Astrocyte of the hippocampus (primary cell): ENCODE data around the gene SH3PXD2B.
A peak's percentile ranks its signal among the peaks of the same experiment; 100 is the strongest.
"Not testable (repeated sequence)": the region's sequence is repeated elsewhere in the genome, so short reads cannot be mapped to it uniquely, and the experiment has no call there.

Experiments
- DNase-seq: peaks from one replicate; pipeline ENCODE4 v3.0.0; 2011; ENCODE audit warnings: low read depth, low spot score

Gene SH3PXD2B

GRCh38 chr5:172302047-172302710 is 152.1 kb downstream of the SH3PXD2B start:
- DNase-seq = no peak

DNA sequence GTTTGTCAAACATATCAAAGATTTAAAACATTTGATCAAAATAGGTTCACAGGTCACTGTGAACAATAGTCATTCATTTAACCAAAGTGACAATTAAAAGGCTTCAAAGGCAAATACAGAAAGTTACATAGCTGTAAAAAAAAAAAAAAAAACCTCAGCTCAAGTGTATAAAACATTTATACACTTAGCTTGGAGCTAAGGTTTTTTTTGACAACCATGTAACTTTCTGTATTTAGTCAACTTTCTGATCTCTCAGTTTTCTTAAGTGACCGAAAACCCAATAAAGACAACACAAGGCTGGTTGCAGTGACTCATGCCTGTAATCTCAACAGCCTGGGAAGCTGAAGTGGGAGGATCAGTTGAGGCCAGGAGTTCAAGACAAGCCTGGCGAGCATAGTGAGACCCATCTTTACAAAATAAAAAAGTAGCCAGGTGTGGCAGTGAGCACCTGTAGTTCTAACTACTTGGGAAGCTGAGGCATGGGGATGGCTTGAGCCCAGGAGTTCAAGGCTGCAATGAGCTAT is 154.3 kb downstream of the SH3PXD2B start:
- peak; percentile 45 for DNase-seq

GRCh38 chr5:172294831-172295230 is 159.5 kb downstream of the SH3PXD2B start:
- DNase-seq = no peak

GRCh38 chr5:172293745-172294342 is 160.5 kb downstream of the SH3PXD2B start:
- DNase-seq = no peak

DNA sequence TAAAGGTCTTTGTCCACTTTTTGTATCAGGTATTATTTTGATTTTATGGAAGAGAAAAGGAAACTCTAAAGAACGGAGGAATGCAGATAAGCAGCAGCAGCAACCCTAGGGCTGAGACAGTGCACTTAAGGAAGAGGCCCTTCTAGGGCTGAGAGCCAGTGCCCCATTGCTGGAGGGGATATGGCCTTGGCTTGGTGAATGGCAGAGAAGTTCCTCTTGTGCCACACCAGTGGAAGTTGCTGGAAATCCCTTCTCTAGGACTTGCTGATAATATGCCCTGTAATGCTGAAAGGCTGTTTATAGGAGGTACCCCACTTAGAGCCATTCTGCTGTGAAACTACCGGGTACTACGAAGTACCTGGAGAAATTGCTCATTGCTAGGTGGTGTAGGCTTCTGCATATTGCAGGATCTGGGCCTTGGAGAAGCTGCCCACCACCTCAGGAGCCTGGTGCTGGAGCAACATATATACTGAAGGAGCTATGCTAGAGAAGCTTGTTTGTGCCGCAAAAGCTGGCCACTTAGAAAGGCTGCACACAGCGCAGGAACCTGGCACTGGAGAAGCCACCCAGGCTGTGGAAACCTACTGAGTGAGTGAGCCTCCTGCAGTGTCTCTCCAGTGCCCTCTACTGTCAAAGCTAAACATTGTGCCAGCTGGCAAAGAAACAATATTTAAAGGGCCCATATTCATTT is 161.1 kb downstream of the SH3PXD2B start:
- DNase-seq = peak; percentile 79

- not testable (repeated sequence) for DNase-seq
Measured at GRCh38 chr5:172291837-172292236, 162.5 kb downstream of the SH3PXD2B start.

GRCh38 chr5:172288465-172288864 is 165.9 kb downstream of the SH3PXD2B start:
- no peak for DNase-seq

DNA sequence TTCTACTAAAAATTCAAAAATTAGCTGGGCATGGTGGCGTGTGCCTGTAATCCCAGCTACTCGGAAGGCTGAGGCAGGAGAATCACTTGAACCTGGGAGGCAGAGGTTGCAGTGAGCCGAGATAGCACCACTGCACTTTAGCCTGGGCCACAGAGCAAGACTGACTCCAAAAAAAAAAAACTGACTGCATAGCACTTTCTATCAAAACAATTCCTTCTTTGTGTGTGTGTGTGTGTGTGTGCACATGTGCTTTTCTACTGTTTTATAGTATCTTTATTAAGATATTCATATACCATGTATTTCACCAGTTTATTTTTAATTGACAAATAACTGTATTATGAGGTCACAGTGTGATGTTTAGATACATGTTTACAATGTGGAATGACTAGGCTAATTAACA is 167.2 kb downstream of the SH3PXD2B start:
- DNase-seq = not testable (repeated sequence)

- DNase-seq = no peak
Measured at GRCh38 chr5:172285226-172286143, 168.8 kb downstream of the SH3PXD2B start.

DNA sequence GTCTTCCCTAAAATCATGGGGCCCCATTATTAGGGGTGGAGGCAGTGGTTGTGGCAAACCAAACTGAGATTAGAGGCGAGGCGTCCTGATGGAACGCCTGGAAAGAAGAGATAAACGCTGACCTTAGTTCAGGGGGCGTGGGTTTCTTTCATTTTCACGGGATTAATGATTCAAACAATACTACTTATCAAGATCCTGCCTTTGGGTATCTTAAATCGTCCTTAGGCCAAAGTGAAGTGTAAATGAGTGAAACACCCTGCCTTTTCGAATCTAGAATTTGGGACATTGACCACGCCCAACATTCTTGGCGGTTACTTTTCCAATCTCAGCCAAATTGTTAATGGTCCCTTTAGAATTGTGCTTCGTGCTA is 169.7 kb downstream of the SH3PXD2B start:
- DNase-seq = peak; percentile 48

DNA sequence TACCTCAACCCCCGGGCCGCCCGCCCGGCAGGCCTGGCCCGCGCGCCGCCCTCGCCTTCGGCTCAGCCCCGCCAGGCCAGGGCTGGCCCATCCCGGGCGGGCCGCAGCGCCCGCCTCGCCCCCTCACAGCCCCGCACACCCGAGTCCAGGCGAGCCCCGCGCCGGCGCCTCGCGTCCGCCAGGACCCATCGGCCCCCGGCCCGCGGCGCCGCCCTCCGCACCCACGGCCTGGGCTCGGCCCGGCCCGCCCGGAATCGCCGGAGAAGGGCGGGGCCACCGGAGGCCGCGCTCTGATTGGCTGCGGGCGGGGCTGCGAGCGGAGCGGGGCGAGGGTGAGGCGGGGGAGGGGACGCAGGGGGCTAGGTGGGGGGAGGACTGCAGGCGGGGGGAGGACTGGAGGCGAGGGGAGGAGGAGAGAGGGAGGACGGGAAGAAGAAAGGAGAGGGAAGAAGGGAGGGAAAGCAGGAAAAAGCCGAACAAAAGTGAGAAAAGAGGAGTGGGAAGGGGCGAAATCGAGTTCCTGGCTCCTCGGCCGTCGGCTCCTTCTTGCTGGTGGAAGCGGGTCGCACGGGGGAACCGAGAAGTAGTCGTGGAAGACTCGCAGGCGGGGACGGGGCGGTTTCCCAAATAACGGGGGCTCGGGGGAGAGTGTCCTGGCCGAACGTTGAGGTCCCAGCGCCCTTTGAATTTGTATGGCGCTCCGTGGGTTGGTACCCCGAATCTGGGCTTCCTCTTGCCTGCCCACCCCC is 170.3 kb downstream of the SH3PXD2B start:
- DNase-seq = peak; percentile 96

- DNase-seq = peak; percentile 95
Measured at GRCh38 chr5:172283020-172283861, 171.1 kb downstream of the SH3PXD2B start, which contains the start of gene UBTD2. UBTD2 (minus strand) TSS chr5:172283764; CDS start chr5:172283665, 99 bp downstream.

DNA sequence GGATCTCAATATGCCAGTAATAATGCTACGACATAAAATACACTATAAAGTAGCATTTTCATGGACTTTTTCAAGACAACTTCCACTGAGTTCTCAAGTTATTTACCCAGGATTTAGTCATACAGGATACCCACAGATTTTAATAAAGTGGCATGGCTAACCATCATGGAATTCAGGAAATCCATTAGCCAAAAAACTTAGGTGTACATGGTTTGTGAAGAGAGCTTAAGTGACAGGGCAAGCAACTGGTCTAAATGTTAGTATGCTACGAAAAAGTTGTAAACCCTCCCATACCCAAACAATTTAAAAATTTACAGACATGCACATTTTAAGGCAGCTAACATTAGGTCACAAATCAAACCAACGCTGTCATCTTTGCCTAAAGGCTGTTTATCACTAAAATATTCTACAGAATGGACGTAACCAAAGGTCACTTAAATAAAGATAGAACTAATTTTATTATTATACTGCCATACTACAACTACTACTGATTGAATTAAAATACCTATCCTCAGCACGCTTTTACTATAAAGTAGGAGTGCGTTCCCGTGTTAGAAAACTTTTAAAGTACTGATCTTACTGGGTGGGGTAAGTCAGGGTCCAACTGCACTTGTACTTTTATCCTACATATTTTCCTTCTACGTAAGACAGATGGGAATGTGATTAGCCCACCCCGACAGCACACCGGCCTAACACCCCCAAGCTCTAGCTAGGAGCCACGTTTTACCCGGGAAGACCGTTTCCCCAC is 171.9 kb downstream of the SH3PXD2B start:
- peak; percentile 31 for DNase-seq

DNA sequence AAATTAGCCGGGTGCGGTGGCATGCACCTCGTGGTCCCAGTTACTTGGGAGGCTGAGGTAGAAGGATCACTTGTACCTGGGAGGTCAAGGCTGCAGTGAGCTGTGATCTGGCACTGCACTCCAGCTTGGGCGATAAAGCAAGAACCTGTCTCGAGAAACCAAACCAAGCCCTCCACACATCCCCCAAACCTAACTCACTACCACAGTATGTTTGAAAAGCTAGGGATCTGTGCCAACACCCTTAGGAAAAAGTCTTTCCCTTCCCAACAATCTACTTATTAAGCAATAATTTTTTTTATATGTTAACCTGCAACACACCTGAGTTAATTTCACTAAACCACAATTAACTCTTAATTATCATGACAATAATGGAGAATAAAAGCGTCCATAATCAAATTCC is 173.0 kb downstream of the SH3PXD2B start:
- DNase-seq = no peak

DNA sequence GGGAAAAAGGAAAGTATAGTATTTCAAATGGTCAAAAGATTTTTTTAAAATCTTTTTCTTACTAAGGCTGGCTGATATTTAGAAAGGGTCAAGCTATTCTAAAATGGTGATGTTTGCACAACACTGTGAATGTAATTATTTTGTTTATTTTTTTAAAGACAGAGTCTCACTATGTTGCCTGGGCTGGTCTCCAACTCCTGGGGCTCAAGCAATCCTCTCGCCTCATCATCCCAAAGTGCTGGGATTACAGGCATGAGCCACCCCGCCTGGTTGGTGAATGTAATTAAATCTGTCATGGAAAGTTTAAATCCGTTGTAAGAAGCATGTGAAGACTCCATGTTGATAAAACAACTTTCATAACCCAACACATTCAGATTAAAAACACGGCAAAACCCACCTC is 173.4 kb downstream of the SH3PXD2B start:
- peak; percentile 33 for DNase-seq

- no peak for DNase-seq
Measured at GRCh38 chr5:172280317-172280716, 174.0 kb downstream of the SH3PXD2B start.

DNA sequence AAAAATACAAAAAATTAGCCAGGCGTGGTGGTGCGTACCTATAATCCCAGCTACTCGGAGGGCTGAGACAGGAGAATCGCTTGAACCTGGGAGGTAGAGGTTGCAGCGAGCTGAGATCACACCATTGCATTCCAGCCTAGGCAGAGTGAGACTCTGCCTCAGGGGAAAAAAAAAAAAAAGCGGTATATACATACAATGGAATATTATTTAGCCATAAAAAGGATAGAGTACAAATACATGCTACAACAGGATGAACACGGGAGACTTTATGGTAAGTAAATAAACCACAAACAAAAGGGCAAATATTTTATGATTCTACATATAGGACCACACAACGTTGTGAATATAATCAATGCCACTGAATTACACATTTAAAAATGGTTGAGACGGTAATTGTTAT is 176.0 kb downstream of the SH3PXD2B start:
- no peak for DNase-seq

- no peak for DNase-seq
Measured at GRCh38 chr5:172276214-172276613, 178.1 kb downstream of the SH3PXD2B start.
